KMS-11 (cell line): ENCODE measurements around the gene TNFRSF17.

Experiments
- H2AFZ ChIP-seq: fragments of 200-600 bp; sonication (generic); 2 replicates; pipeline ENCODE4 v1.6.1; 2016; ENCODE audit warnings: antibody characterized with exemption, mixed run types, low read depth
- H3K27ac ChIP-seq: fragments of 200-600 bp; sonication (generic); 2 replicates; pipeline ENCODE4 v1.6.1; 2016; ENCODE audit warnings: mild to moderate bottlenecking, mixed run types
- H3K27me3 ChIP-seq: fragments of 200-600 bp; sonication (generic); 2 replicates; pipeline ENCODE4 v1.6.1; 2017; ENCODE audit warnings: mild to moderate bottlenecking, low read depth, mixed run types, moderate library complexity; ENCODE audit not compliant: insufficient read depth
- H3K36me3 ChIP-seq: fragments of 200-600 bp; sonication (generic); 2 replicates; pipeline ENCODE4 v1.6.1; 2017; ENCODE audit warnings: mild to moderate bottlenecking, mixed run types; ENCODE audit not compliant: insufficient read depth
- H3K4me1 ChIP-seq: fragments of 200-600 bp; sonication (generic); 2 replicates; pipeline ENCODE4 v1.6.1; 2016; ENCODE audit warnings: mild to moderate bottlenecking, low read depth, mixed run types; ENCODE audit not compliant: poor library complexity, severe bottlenecking
- H3K4me2 ChIP-seq: fragments of 200-600 bp; sonication (generic); 2 replicates; pipeline ENCODE4 v1.7.0; 2016; ENCODE audit warnings: mild to moderate bottlenecking, mixed run types
- H3K4me3 ChIP-seq: fragments of 200-600 bp; sonication (generic); IDR thresholded peaks from 2 replicates; pipeline ENCODE4 v1.6.1; 2017; ENCODE audit warnings: low read depth, low read length, mixed read lengths; ENCODE audit not compliant: insufficient read depth
- H3K79me2 ChIP-seq: fragments of 200-600 bp; sonication (generic); 2 replicates; pipeline ENCODE4 v1.6.1; 2016; ENCODE audit warnings: low read depth, mixed run types; ENCODE audit not compliant: insufficient read depth
- H3K9ac ChIP-seq: fragments of 200-600 bp; sonication (generic); 2 replicates; pipeline ENCODE4 v1.6.1; 2016; ENCODE audit warnings: mild to moderate bottlenecking, mixed run types
- H4K20me1 ChIP-seq: fragments of 200-600 bp; sonication (generic); 2 replicates; pipeline ENCODE4 v1.6.1; 2016; ENCODE audit warnings: mild to moderate bottlenecking, mixed run types; ENCODE audit not compliant: insufficient read depth
- TF ChIP-seq, protein P1 (sequence below): fragments of 200-600 bp; sonication (generic); conservative IDR thresholded peaks from 2 replicates; pipeline ENCODE4 v1.6.1; 2017; ENCODE audit warnings: low read depth, mild to moderate bottlenecking, antibody characterized with exemption, low read length, moderate library complexity, mixed read lengths

Gene TNFRSF17

DNA sequence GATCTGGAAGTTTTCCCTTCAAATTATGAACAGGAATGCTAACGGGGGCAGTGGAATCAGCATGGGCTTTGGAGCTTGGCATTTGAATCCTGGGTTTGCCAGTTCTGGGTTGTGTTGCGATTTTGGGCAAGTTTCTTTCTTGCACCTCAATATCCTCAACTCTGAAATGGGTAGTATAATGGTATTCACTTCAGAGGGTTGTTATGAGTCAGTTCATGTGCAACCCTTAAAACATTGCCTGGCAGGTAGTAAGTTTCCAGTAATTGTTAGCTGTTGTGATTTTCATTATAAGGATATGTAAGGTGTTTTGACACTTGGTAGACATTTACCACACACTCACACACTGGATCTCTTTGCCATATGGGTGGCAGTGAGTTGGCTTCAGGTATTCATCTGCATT is 44.9 kb downstream of the TNFRSF17 start:
- H2AFZ ChIP-seq: no peak overlapping the region
- no peak overlapping the region for H3K4me3 ChIP-seq
- TF ChIP-seq, protein P1, sequence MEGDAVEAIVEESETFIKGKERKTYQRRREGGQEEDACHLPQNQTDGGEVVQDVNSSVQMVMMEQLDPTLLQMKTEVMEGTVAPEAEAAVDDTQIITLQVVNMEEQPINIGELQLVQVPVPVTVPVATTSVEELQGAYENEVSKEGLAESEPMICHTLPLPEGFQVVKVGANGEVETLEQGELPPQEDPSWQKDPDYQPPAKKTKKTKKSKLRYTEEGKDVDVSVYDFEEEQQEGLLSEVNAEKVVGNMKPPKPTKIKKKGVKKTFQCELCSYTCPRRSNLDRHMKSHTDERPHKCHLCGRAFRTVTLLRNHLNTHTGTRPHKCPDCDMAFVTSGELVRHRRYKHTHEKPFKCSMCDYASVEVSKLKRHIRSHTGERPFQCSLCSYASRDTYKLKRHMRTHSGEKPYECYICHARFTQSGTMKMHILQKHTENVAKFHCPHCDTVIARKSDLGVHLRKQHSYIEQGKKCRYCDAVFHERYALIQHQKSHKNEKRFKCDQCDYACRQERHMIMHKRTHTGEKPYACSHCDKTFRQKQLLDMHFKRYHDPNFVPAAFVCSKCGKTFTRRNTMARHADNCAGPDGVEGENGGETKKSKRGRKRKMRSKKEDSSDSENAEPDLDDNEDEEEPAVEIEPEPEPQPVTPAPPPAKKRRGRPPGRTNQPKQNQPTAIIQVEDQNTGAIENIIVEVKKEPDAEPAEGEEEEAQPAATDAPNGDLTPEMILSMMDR: no peak
- H3K9ac ChIP-seq: no peak overlapping the region
- no peaks in the 10 kb centered on the region for H3K79me2 ChIP-seq
- H3K36me3 ChIP-seq: no peaks in the 10 kb centered on the region
- H4K20me1 ChIP-seq: no peaks in the 10 kb centered on the region
- no peak overlapping the region for H3K27ac ChIP-seq
- no peak overlapping the region for H3K4me2 ChIP-seq
- H3K27me3 ChIP-seq: no peaks in the 10 kb centered on the region
- no peaks in the 10 kb centered on the region for H3K4me1 ChIP-seq

DNA sequence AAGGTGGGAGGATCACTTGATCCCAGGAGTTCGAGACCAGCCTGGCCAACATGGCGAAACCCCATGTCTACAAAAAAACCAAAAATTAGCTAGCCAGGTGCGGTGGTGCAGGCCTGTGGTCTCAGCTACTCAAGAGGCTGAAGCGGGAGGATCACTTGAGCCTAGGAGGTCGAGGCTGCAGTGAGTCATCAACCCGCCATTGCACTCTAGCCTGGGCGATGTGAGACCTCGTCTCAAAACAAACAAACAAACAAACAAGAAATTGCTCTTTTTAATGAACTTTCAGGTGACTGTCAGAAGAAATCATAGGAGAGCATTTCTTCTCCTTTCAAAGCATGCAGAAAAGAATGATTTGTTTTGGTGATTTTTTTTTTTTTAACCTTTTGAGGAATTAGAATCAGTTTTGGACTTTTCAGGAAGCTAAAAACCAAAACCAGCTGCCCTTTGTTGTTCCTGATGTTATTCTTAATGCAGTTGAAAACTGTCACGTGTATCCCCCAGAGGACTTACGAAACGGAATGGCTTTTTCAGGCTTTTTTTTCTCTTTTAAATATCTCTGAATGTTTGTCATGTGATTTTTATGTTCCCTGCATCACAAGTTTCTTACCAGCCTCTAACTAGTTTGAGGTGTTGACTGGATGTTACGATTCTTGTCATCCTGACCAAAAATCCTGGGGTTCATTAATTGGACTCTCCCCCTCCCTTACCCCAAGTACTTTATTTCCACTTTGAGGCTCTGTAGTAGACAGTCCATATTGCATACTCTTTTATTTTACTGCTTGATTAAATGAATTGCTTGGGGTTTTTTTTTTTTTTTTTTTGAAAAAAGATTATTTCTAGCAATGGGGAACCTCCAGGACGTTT is 45.6 kb downstream of the TNFRSF17 start:
- H3K36me3 ChIP-seq: no peaks in the 10 kb centered on the region
- TF ChIP-seq, protein P1: no peak
- no peaks in the 10 kb centered on the region for H3K4me1 ChIP-seq
- no peak overlapping the region for H3K4me2 ChIP-seq
- no peaks in the 10 kb centered on the region for H4K20me1 ChIP-seq
- no peak overlapping the region for H3K27ac ChIP-seq
- no peak overlapping the region for H3K9ac ChIP-seq
- no peak overlapping the region for H3K4me3 ChIP-seq
- H3K27me3 ChIP-seq: no peaks in the 10 kb centered on the region
- H3K79me2 ChIP-seq: no peaks in the 10 kb centered on the region
- H2AFZ ChIP-seq: no peak overlapping the region

DNA sequence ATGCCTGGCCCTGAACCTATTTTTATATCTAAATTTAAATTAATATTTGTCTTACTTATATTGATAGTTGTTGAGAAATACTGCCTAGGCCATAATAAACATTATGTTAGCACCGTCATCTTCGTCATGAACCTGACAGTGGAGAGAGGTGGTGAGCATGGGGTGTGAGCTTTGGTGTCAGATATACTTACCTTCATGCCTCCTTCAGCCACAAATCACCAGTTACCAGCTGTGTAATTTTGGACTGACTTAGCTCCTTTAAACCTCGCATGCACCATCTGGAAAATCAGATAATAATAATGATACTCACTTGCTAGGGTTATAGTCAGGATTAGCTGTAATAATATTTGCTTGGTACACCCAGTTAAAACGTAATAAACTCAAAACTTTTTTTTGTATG is 46.6 kb downstream of the TNFRSF17 start:
- TF ChIP-seq, protein P1: no peak
- H3K79me2 ChIP-seq: no peaks in the 10 kb centered on the region
- no peak overlapping the region for H2AFZ ChIP-seq
- H3K4me1 ChIP-seq: no peaks in the 10 kb centered on the region
- H3K4me3 ChIP-seq: no peak overlapping the region
- no peak overlapping the region for H3K9ac ChIP-seq
- no peak overlapping the region for H3K4me2 ChIP-seq
- H4K20me1 ChIP-seq: no peaks in the 10 kb centered on the region
- H3K27ac ChIP-seq: no peak overlapping the region
- no peaks in the 10 kb centered on the region for H3K27me3 ChIP-seq
- H3K36me3 ChIP-seq: no peaks in the 10 kb centered on the region

DNA sequence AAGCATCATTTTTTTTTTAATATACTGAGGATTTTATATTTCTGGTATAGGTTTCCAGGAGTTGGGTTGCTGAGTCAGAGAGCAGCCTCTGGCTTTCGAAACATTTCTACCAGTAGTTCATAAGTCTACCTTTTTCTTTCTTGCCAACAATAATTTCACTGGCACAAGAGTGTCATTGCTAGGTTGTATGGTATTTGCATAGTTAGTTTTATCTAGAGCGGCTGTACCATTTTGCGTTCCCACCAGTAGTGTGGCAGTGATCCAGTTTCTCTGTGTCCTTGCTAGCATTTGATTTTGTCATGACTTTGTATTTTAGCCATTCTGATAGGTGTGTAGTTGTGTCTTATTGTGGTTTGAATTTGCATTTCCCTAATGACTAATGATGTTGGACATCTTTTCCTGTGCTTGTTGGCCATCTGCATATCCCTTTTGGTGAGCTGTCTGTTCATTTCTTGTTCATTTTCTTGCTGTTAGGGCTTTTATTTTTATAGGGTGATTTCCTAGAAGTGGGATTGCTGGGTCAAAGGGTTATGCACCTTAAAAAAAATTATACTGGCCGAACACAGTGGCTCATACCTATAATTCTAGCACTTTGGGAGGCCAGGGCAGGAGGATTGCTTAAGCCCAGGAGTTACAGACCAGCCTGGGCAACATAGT is 51.4 kb downstream of the TNFRSF17 start:
- Histone ChIP-seq H3K27ac (no peak overlapping the region), H3K36me3 (no peaks in the 10 kb centered on the region), H3K4me3 (no peak overlapping the region), H4K20me1 (no peaks in the 10 kb centered on the region), H3K79me2 (no peaks in the 10 kb centered on the region), H3K4me1 (no peaks in the 10 kb centered on the region), H3K27me3 (no peaks in the 10 kb centered on the region), H3K4me2 (no peak overlapping the region), H3K9ac (no peak overlapping the region), H2AFZ (no peak overlapping the region)
- TF ChIP-seq, protein P1: no peak
